Sigmoid colon (tissue), 4 donors: ENCODE measurements around the gene FRMPD4.

Experiments used
- POLR2AphosphoS5 ChIP-seq, 4 donors: sonication (generic); formaldehyde crosslinking; IDR thresholded peaks; one replicate each; pipeline ENCODE4 v1.6.1; 2017; ENCODE audit warnings: antibody characterized with exemption in 4 of 4
- TF ChIP-seq, protein P1 (sequence below), 4 experiments: fragments of 450-650 bp in 3 of 4; fragments of 200-600 bp in 1 of 4; IDR thresholded peaks; one replicate each; pipeline ENCODE4 v1.5.1; 2016 to 2019; ENCODE audit warnings: antibody characterized with exemption in 4 of 4, mild to moderate bottlenecking in 3 of 4, moderate library complexity in 2 of 4

DNA sequence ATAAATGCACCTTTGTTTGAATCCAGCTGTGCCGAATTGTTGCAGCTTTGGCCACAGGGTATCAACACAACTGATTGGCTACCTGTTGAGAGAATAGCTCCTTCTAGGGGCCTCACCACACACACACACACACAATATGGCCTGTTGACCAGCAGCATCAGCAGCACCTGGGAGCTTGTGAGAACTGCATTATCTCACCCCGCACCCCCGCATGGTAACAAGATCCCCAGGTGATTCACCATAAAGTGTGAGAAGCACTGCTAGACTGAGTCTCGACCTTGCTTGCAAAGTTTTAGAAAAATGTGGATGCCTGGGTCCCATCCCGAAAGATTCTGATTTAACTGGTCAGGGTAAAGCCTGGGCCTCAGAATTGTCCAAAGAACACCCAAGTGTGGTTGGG lies 476.0 kb downstream of the FRMPD4 start:
- TF ChIP-seq, protein P1, sequence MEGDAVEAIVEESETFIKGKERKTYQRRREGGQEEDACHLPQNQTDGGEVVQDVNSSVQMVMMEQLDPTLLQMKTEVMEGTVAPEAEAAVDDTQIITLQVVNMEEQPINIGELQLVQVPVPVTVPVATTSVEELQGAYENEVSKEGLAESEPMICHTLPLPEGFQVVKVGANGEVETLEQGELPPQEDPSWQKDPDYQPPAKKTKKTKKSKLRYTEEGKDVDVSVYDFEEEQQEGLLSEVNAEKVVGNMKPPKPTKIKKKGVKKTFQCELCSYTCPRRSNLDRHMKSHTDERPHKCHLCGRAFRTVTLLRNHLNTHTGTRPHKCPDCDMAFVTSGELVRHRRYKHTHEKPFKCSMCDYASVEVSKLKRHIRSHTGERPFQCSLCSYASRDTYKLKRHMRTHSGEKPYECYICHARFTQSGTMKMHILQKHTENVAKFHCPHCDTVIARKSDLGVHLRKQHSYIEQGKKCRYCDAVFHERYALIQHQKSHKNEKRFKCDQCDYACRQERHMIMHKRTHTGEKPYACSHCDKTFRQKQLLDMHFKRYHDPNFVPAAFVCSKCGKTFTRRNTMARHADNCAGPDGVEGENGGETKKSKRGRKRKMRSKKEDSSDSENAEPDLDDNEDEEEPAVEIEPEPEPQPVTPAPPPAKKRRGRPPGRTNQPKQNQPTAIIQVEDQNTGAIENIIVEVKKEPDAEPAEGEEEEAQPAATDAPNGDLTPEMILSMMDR (IDR thresholded peaks at IDR 0.05) = no peak
- no peak for TF ChIP-seq POLR2AphosphoS5 (IDR thresholded peaks at IDR 0.05)
